HuH-7.5 (cell line): ENCODE data around the gene PRH1.

Experiments
- DNase-seq: peaks from one replicate; pipeline ENCODE4 v3.0.0; 2011; ENCODE audit warnings: low spot score

Gene PRH1

GRCh38 chr12:10884086-10884725, at the start of gene PRH1:
Gene PRH1 (minus strand): TSS chr12:10884255. CDS start chr12:10884217, 38 bp downstream.
- no peak for DNase-seq

- no peak for DNase-seq
Observed at GRCh38 chr12:10928746-10929286, 44.8 kb upstream of the PRH1 start, which contains the start of gene PRH2. Gene PRH2 (plus strand): TSS chr12:10929236. CDS start chr12:10929274, 38 bp downstream.

- no peak for DNase-seq
Observed at GRCh38 chr12:10926269-10926668, 42.2 kb upstream of the PRH1 start.

GRCh38 chr12:10919809-10920208, 35.8 kb upstream of the PRH1 start:
- no peak for DNase-seq

- DNase-seq = no peak
Observed at GRCh38 chr12:10910380-10910779, 26.3 kb upstream of the PRH1 start.

GRCh38 chr12:10909462-10909861, 25.4 kb upstream of the PRH1 start, which contains the start of gene TAS2R13:
Gene TAS2R13 (minus strand): TSS chr12:10909562. CDS start chr12:10909298, 264 bp downstream.
- no peak for DNase-seq

- DNase-seq = no peak
Observed at GRCh38 chr12:10904686-10905085, 20.6 kb upstream of the PRH1 start.

- no peak for DNase-seq
Observed at GRCh38 chr12:10901427-10901826, 17.4 kb upstream of the PRH1 start.

GRCh38 chr12:10900972-10901371, 16.9 kb upstream of the PRH1 start:
- no peak for DNase-seq

GRCh38 chr12:10900530-10900929, 16.5 kb upstream of the PRH1 start:
- no peak for DNase-seq

GRCh38 chr12:10896854-10897253, 12.8 kb upstream of the PRH1 start:
- DNase-seq = no peak

- DNase-seq = peak; percentile 22
Observed at GRCh38 chr12:10891937-10892336, 7.9 kb upstream of the PRH1 start.

GRCh38 chr12:10889226-10889625, 5.2 kb upstream of the PRH1 start:
- no peak for DNase-seq

- DNase-seq = no peak
Observed at GRCh38 chr12:10873378-10873777, 10.7 kb downstream of the PRH1 start.

GRCh38 chr12:10867381-10867780, 16.7 kb downstream of the PRH1 start:
- no peak for DNase-seq

GRCh38 chr12:10863512-10864218, 20.4 kb downstream of the PRH1 start:
- no peak for DNase-seq

- no peak for DNase-seq
Observed at GRCh38 chr12:10861366-10861765, 22.7 kb downstream of the PRH1 start.

GRCh38 chr12:10855807-10856206, 28.2 kb downstream of the PRH1 start:
- no peak for DNase-seq

- DNase-seq = no peak
Observed at GRCh38 chr12:10853776-10854175, 30.3 kb downstream of the PRH1 start.

- DNase-seq = no peak
Observed at GRCh38 chr12:10851243-10851858, 32.7 kb downstream of the PRH1 start.

- no peak for DNase-seq
Observed at GRCh38 chr12:10849425-10849878, 34.6 kb downstream of the PRH1 start, which contains the start of gene PRR4. Gene PRR4 (minus strand): TSS chr12:10849475. CDS start chr12:10849437, 38 bp downstream.

- no peak for DNase-seq
Observed at GRCh38 chr12:10847744-10848143, 36.3 kb downstream of the PRH1 start.

- no peak for DNase-seq
Observed at GRCh38 chr12:10842862-10843261, 41.2 kb downstream of the PRH1 start.
